ENCODE results near the gene LYL1. TPM values are rescaled to one million over a fixed set of nuclear protein-coding genes. Genes with fewer than 3 reads are reported as not detected.

The LYL1 gene
- total and polyA plus RNA-seq, 4 donors: 12.9 to 34.1 (median 20.7) TPM

- ATAC-seq (ENCODE audit: insufficient read depth, low FRiP score) (peak; percentile 82), DNase-seq (no peak)
- H3K4me1 ChIP-seq (ENCODE audit: control insufficient read depth in 5 of 5, insufficient read depth in 5 of 5, low read length in 5 of 5): peaks cover 0 to 20% (median 0%) of the 10 kb centered on the region in 5 donors
- peak overlapping the region; percentile 51 to 67 for H3K27ac ChIP-seq (ENCODE audit: low read depth in 1 of 2, low read length in 1 of 2)
- TF ChIP-seq, protein P1, sequence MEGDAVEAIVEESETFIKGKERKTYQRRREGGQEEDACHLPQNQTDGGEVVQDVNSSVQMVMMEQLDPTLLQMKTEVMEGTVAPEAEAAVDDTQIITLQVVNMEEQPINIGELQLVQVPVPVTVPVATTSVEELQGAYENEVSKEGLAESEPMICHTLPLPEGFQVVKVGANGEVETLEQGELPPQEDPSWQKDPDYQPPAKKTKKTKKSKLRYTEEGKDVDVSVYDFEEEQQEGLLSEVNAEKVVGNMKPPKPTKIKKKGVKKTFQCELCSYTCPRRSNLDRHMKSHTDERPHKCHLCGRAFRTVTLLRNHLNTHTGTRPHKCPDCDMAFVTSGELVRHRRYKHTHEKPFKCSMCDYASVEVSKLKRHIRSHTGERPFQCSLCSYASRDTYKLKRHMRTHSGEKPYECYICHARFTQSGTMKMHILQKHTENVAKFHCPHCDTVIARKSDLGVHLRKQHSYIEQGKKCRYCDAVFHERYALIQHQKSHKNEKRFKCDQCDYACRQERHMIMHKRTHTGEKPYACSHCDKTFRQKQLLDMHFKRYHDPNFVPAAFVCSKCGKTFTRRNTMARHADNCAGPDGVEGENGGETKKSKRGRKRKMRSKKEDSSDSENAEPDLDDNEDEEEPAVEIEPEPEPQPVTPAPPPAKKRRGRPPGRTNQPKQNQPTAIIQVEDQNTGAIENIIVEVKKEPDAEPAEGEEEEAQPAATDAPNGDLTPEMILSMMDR (IDR thresholded peaks at IDR 0.05; ENCODE audit: control extremely low read depth, extremely low read depth): no peak
- no peaks in the 10 kb centered on the region for H3K9me3 ChIP-seq (ENCODE audit: control insufficient read depth in 4 of 4, insufficient read depth in 3 of 4, low read length in 3 of 4)
- H3K27me3 ChIP-seq (ENCODE audit: control insufficient read depth in 3 of 3, insufficient read depth in 3 of 3, low read length in 2 of 3): no peaks in the 10 kb centered on the region
- peaks cover 3 to 35% (median 11%) of the 10 kb centered on the region in 4 donors for H3K36me3 ChIP-seq (ENCODE audit: control insufficient read depth in 4 of 4, insufficient read depth in 4 of 4, low read length in 4 of 4)
- 75 to 93% methylated on average over 3 of the region's 3 CpGs for WGBS, 2 donors
- no peak overlapping the region for H3K4me3 ChIP-seq
- no peak overlapping the region for H3K9ac ChIP-seq (ENCODE audit: insufficient read depth in 1 of 2, low read length in 2 of 2)
Observed at GRCh38 chr19:13134626-13135025, 32.0 kb upstream of the LYL1 start.

- no peak for DNase-seq
- no peak for ATAC-seq (ENCODE audit: insufficient read depth, low FRiP score)
- H3K4me1 ChIP-seq (ENCODE audit: control insufficient read depth in 5 of 5, insufficient read depth in 5 of 5, low read length in 5 of 5): peaks cover 0 to 20% (median 0%) of the 10 kb centered on the region in 5 donors
- peaks cover 3 to 32% (median 9%) of the 10 kb centered on the region in 4 donors for H3K36me3 ChIP-seq (ENCODE audit: control insufficient read depth in 4 of 4, insufficient read depth in 4 of 4, low read length in 4 of 4)
- TF ChIP-seq, protein P1 (IDR thresholded peaks at IDR 0.05; ENCODE audit: control extremely low read depth, extremely low read depth): no peak
- H3K9ac ChIP-seq (ENCODE audit: insufficient read depth in 1 of 2, low read length in 2 of 2): no peak overlapping the region
- H3K4me3 ChIP-seq: no peak overlapping the region
- peak overlapping the region in 1 of 2 donors; percentile 42 for H3K27ac ChIP-seq (ENCODE audit: low read depth in 1 of 2, low read length in 1 of 2)
- WGBS, 2 donors: 70 to 77% methylated on average over 12 of the region's 12 CpGs
- H3K27me3 ChIP-seq (ENCODE audit: control insufficient read depth in 3 of 3, insufficient read depth in 3 of 3, low read length in 2 of 3): no peaks in the 10 kb centered on the region
- H3K9me3 ChIP-seq (ENCODE audit: control insufficient read depth in 4 of 4, insufficient read depth in 3 of 4, low read length in 3 of 4): no peaks in the 10 kb centered on the region
Observed at GRCh38 chr19:13133241-13133870, 30.7 kb upstream of the LYL1 start.

DNA sequence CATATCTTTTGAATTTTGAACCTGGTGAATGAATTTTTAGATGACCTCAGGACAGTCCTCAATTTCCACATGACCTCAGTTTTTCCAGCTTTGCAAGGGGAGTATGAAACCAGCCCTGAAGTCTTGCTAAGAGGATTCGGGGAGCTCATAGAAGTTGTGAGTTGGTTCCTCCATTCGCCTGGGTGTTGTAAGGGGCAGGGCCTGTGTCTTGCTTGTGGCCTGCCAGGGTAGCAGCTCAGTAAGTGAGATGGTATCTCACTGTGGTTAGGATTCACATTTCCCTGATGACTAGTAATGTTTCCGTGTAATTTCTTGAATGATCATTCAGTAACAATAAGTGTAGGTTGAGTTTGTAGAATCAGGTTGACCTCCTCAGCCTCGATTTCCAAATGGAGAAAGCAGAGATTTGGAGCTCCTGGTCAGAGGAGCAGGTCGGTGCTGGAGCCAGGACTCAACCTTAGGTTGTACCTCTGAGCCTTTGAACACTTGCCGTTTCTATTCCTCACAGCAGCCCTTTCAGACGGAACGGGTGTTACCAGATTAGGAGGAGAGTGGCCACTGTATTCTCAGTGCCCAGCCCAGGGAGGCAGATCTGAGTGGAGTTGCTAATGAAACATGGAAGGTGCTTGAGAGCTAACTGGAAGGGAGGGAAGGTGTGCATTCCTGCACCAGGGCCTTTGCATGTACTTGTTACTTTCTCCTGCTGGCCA is 30.0 kb upstream of the LYL1 start:
- no peaks in the 10 kb centered on the region for H3K9me3 ChIP-seq (ENCODE audit: control insufficient read depth in 4 of 4, insufficient read depth in 3 of 4, low read length in 3 of 4)
- H3K9ac ChIP-seq (ENCODE audit: insufficient read depth in 1 of 2, low read length in 2 of 2): no peak overlapping the region
- TF ChIP-seq, protein P1 (IDR thresholded peaks at IDR 0.05; ENCODE audit: control extremely low read depth, extremely low read depth): no peak
- no peak overlapping the region for H3K4me3 ChIP-seq
- ATAC-seq (ENCODE audit: insufficient read depth, low FRiP score): no peak
- peaks cover 0 to 20% (median 0%) of the 10 kb centered on the region in 5 donors for H3K4me1 ChIP-seq (ENCODE audit: control insufficient read depth in 5 of 5, insufficient read depth in 5 of 5, low read length in 5 of 5)
- peak overlapping the region in 1 of 2 donors; percentile 42 for H3K27ac ChIP-seq (ENCODE audit: low read depth in 1 of 2, low read length in 1 of 2)
- DNase-seq: no peak
- peaks cover 3 to 25% (median 7%) of the 10 kb centered on the region in 4 donors for H3K36me3 ChIP-seq (ENCODE audit: control insufficient read depth in 4 of 4, insufficient read depth in 4 of 4, low read length in 4 of 4)
- no peaks in the 10 kb centered on the region for H3K27me3 ChIP-seq (ENCODE audit: control insufficient read depth in 3 of 3, insufficient read depth in 3 of 3, low read length in 2 of 3)
- 64 to 67% methylated on average over 8 of the region's 8 CpGs for WGBS, 2 donors
